WTC11 (cell line): Measurements from ENCODE around the gene KRTAP2-1. TPM values are rescaled to one million over a fixed set of nuclear protein-coding genes. Genes with fewer than 3 reads are reported as not detected.

Source experiments
- ATAC-seq: fragments of 200-7000 bp; cut with Tn5 transposase; 2 replicates; pipeline ENCODE4 v1.10.0; 2021; ENCODE audit warnings: mild to moderate bottlenecking, moderate library complexity
- CTCF ChIA-PET: fragments of 300-600 bp; sonication (Branson Sonifier 250); formaldehyde crosslinking; loops from one replicate; lab custom pipeline; 2021; ENCODE audit warnings: antibody characterized with exemption; lab: Charles Lee
- POLR2A ChIA-PET: fragments of 350-600 bp; sonication (Branson Sonifier 250); formaldehyde crosslinking; loops from one replicate; lab custom pipeline; 2021; ENCODE audit warnings: antibody characterized with exemption; lab: Charles Lee
- DNase-seq: peaks from one replicate; pipeline ENCODE4 v3.0.0; 2021; ENCODE audit warnings: low spot score
- H3K27ac Mint-ChIP-seq: 2 replicates; pipeline ENCODE4 v1.8.0; 2021; ENCODE audit warnings: mixed read lengths
- H3K27me3 Mint-ChIP-seq: 2 replicates; pipeline ENCODE4 v1.8.0; 2021; ENCODE audit warnings: low read depth, mild to moderate bottlenecking, moderate library complexity, mixed read lengths
- H3K36me3 Mint-ChIP-seq: 2 replicates; pipeline ENCODE4 v1.8.0; 2021; ENCODE audit warnings: mixed read lengths
- H3K4me1 Mint-ChIP-seq: 2 replicates; pipeline ENCODE4 v1.8.0; 2022; ENCODE audit warnings: mixed read lengths
- H3K4me3 Mint-ChIP-seq: 2 replicates; pipeline ENCODE4 v1.8.0; 2021; ENCODE audit warnings: mild to moderate bottlenecking, moderate library complexity, mixed read lengths
- H3K9me3 Mint-ChIP-seq: 2 replicates; pipeline ENCODE4 v1.8.0; 2021; ENCODE audit warnings: mixed read lengths
- AFF4 ChIP-seq: sonication (generic); formaldehyde crosslinking; IDR thresholded peaks from 2 replicates; pipeline ENCODE4 v1.8.1; 2023; ENCODE audit warnings: mild to moderate bottlenecking, missing genetic modification reagents, borderline replicate concordance
- ATF1 ChIP-seq: sonication (generic); formaldehyde crosslinking; IDR thresholded peaks from 2 replicates; pipeline ENCODE4 v1.8.1; 2023; ENCODE audit warnings: mild to moderate bottlenecking, moderate library complexity, missing genetic modification reagents
- CDX4 ChIP-seq: fragments of 250-450 bp; sonication (Bioruptor Pico); IDR thresholded peaks from 2 replicates; pipeline ENCODE4 v1.9.0; 2021; ENCODE audit warnings: moderate library complexity, mild to moderate bottlenecking, inconsistent platforms, borderline replicate concordance
- CREM ChIP-seq: sonication (generic); formaldehyde crosslinking; IDR thresholded peaks from 2 replicates; pipeline ENCODE4 v1.8.1; 2022; ENCODE audit warnings: mild to moderate bottlenecking, missing genetic modification reagents, moderate library complexity
- CTCF ChIP-seq: fragments of 200-600 bp; IDR thresholded peaks from 2 replicates; pipeline ENCODE4 v1.8.0; 2022; ENCODE audit warnings: antibody characterized with exemption
- E2F4 ChIP-seq: sonication (generic); formaldehyde crosslinking; IDR thresholded peaks from 2 replicates; pipeline ENCODE4 v1.8.1; 2022; ENCODE audit warnings: low read depth, mild to moderate bottlenecking, moderate library complexity, missing genetic modification reagents, borderline replicate concordance
- FOXJ3 ChIP-seq: sonication (generic); formaldehyde crosslinking; IDR thresholded peaks from 2 replicates; pipeline ENCODE4 v1.9.0; 2021; ENCODE audit warnings: missing genetic modification reagents, mild to moderate bottlenecking, borderline replicate concordance
- FOXP4 ChIP-seq: sonication (generic); formaldehyde crosslinking; IDR thresholded peaks from 2 replicates; pipeline ENCODE4 v1.8.0; 2022; ENCODE audit warnings: mild to moderate bottlenecking, missing genetic modification reagents
- GABPB1 ChIP-seq: sonication (generic); formaldehyde crosslinking; IDR thresholded peaks from 2 replicates; pipeline ENCODE4 v1.8.1; 2023; ENCODE audit warnings: mild to moderate bottlenecking, missing genetic modification reagents
- HMGXB4 ChIP-seq: sonication (generic); formaldehyde crosslinking; IDR thresholded peaks from 2 replicates; pipeline ENCODE4 v1.8.1; 2023; ENCODE audit warnings: mild to moderate bottlenecking, moderate library complexity, missing genetic modification reagents
- JAZF1 ChIP-seq: fragments of 250-450 bp; sonication (Bioruptor Pico); IDR thresholded peaks from 2 replicates; pipeline ENCODE4 v1.9.0; 2021; ENCODE audit warnings: moderate library complexity, mild to moderate bottlenecking, inconsistent platforms
- MLX ChIP-seq: sonication (generic); formaldehyde crosslinking; IDR thresholded peaks from 2 replicates; pipeline ENCODE4 v1.8.1; 2023; ENCODE audit warnings: mild to moderate bottlenecking, missing genetic modification reagents, moderate library complexity
- MXD4 ChIP-seq: fragments of 250-450 bp; sonication (Bioruptor Pico); IDR thresholded peaks from 2 replicates; pipeline ENCODE4 v1.8.0; 2021; ENCODE audit warnings: mild to moderate bottlenecking, moderate library complexity, borderline replicate concordance
- NR1H2 ChIP-seq: sonication (generic); formaldehyde crosslinking; IDR thresholded peaks from 2 replicates; pipeline ENCODE4 v1.9.0; 2021; ENCODE audit warnings: mild to moderate bottlenecking, moderate library complexity, missing genetic modification reagents
- NR2C2 ChIP-seq: sonication (generic); formaldehyde crosslinking; IDR thresholded peaks from 2 replicates; pipeline ENCODE4 v1.8.0; 2022; ENCODE audit warnings: mild to moderate bottlenecking, missing genetic modification reagents
- OVOL2 ChIP-seq: fragments of 250-450 bp; sonication (Bioruptor Pico); IDR thresholded peaks from 2 replicates; pipeline ENCODE4 v1.9.0; 2021; ENCODE audit warnings: mild to moderate bottlenecking, borderline replicate concordance
- USF2 ChIP-seq: sonication (generic); formaldehyde crosslinking; IDR thresholded peaks from 2 replicates; pipeline ENCODE4 v1.8.1; 2023; ENCODE audit warnings: mild to moderate bottlenecking, missing genetic modification reagents, moderate library complexity
- ZMAT4 ChIP-seq: fragments of 250-450 bp; sonication (Bioruptor Pico); IDR thresholded peaks from 2 replicates; pipeline ENCODE4 v1.9.0; 2021; ENCODE audit warnings: mild to moderate bottlenecking
- ZNF219 ChIP-seq: sonication (generic); formaldehyde crosslinking; IDR thresholded peaks from 2 replicates; pipeline ENCODE4 v1.8.0; 2023; ENCODE audit warnings: missing genetic modification reagents, mild to moderate bottlenecking, borderline replicate concordance
- ZNF423 ChIP-seq: fragments of 250-450 bp; sonication (Bioruptor Pico); IDR thresholded peaks from 2 replicates; pipeline ENCODE4 v2.1.2; 2022; ENCODE audit warnings: mild to moderate bottlenecking, moderate library complexity
- ZNF425 ChIP-seq: fragments of 250-450 bp; sonication (Bioruptor Pico); conservative IDR thresholded peaks from 2 replicates; pipeline ENCODE4 v1.9.0; 2021; ENCODE audit warnings: mild to moderate bottlenecking
- total RNA-seq: library from RNA; stranded (reverse); gene quantifications from 3 replicates; pipeline ENCODE4 v1.2.3, GENCODE V29; 2021

KRTAP2-1 gene
- total RNA-seq, 1 experiment from 2014 or later: not detected

- TF ChIP-seq MLX: no peak
- no peak for TF ChIP-seq AFF4
Observed at GRCh38 chr17:41069031-41069430, 21.9 kb upstream of the KRTAP2-1 start (continued).

GRCh38 chr17:41067281-41067680 lies 20.2 kb upstream of the KRTAP2-1 start:
- Mint-ChIP-seq H3K27ac (no peak overlapping the region), H3K9me3 (no peaks in the 10 kb centered on the region), H3K27me3 (no peaks in the 10 kb centered on the region), H3K36me3 (no peaks in the 10 kb centered on the region), H3K4me1 (peaks cover 4% of the 10 kb centered on the region; the same call in 1 of the 2 replicates), H3K4me3 (no peak overlapping the region)
- ChIA-PET CTCF (no interaction called here), POLR2A (no interaction called here)
- ATAC-seq (no peak), DNase-seq (no peak)
- TF ChIP-seq FOXP4: no peak
- TF ChIP-seq JAZF1 (CRISPR knock-in tag): no peak
- no peak for TF ChIP-seq FOXJ3 (CRISPR knock-in tag)
- no peak for TF ChIP-seq GABPB1 (CRISPR knock-in tag)
- TF ChIP-seq ZNF425 (CRISPR knock-in tag): no peak
- no peak for TF ChIP-seq CTCF
- TF ChIP-seq ZNF219 (CRISPR knock-in tag): no peak
- no peak for TF ChIP-seq ATF1 (CRISPR knock-in tag)
- TF ChIP-seq ZNF423 (CRISPR knock-in tag): no peak
- TF ChIP-seq MXD4 (CRISPR knock-in tag): no peak
- no peak for TF ChIP-seq CDX4
- no peak for TF ChIP-seq HMGXB4 (CRISPR knock-in tag)
- TF ChIP-seq USF2 (CRISPR knock-in tag): no peak
- no peak for TF ChIP-seq NR2C2 (CRISPR knock-in tag)
- TF ChIP-seq CREM (CRISPR knock-in tag): no peak
- no peak for TF ChIP-seq NR1H2 (CRISPR knock-in tag)
- TF ChIP-seq ZMAT4 (CRISPR knock-in tag): no peak
- no peak for TF ChIP-seq OVOL2 (CRISPR knock-in tag)
- no peak for TF ChIP-seq E2F4 (CRISPR knock-in tag)
